SK-N-SH treated with all-trans-retinoic acid at 6 μM for 48 hours (cell line): ENCODE measurements around the gene FDXR.

Source experiments
- ARNTL ChIP-seq: fragments of 450-650 bp; formaldehyde crosslinking; IDR thresholded peaks from 2 replicates; pipeline ENCODE4 v1.5.0; 2020; ENCODE audit warnings: low read depth, mild to moderate bottlenecking, moderate library complexity, borderline replicate concordance
- CREB5 ChIP-seq: fragments of 250-450 bp; sonication (Bioruptor Pico); IDR thresholded peaks from 2 replicates; pipeline ENCODE4 v1.5.1; 2020; ENCODE audit warnings: low read depth, mild to moderate bottlenecking, moderate library complexity
- GLIS3 ChIP-seq: fragments of 250-450 bp; sonication (Bioruptor Pico); IDR thresholded peaks from 2 replicates; pipeline ENCODE4 v1.5.0; 2020; ENCODE audit warnings: mild to moderate bottlenecking, moderate library complexity
- PATZ1 ChIP-seq: fragments of 250-450 bp; sonication (Bioruptor Pico); IDR thresholded peaks from 2 replicates; pipeline ENCODE4 v1.8.0; 2020; ENCODE audit warnings: mild to moderate bottlenecking, moderate library complexity, borderline replicate concordance
- POU6F1 ChIP-seq: fragments of 250-450 bp; sonication (Bioruptor Pico); IDR thresholded peaks from 2 replicates; pipeline ENCODE4 v1.8.0; 2021; ENCODE audit warnings: low read depth, mild to moderate bottlenecking, moderate library complexity, borderline replicate concordance
- PPARA ChIP-seq: fragments of 250-450 bp; sonication (Bioruptor Pico); IDR thresholded peaks from 2 replicates; pipeline ENCODE4 v1.5.0; 2020; ENCODE audit warnings: mild to moderate bottlenecking, borderline replicate concordance
- RARB ChIP-seq: fragments of 250-450 bp; sonication (Bioruptor Pico); IDR thresholded peaks from 2 replicates; pipeline ENCODE4 v1.8.0; 2021; ENCODE audit warnings: mild to moderate bottlenecking, moderate library complexity
- TCF4 ChIP-seq: fragments of 250-450 bp; sonication (Bioruptor Pico); IDR thresholded peaks from 2 replicates; pipeline ENCODE4 v1.8.0; 2021; ENCODE audit warnings: mild to moderate bottlenecking, moderate library complexity, borderline replicate concordance
- ZFP30 ChIP-seq: fragments of 450-650 bp; formaldehyde crosslinking; IDR thresholded peaks from 2 replicates; pipeline ENCODE4 v1.5.0; 2022; ENCODE audit warnings: mild to moderate bottlenecking, moderate library complexity
- ZNF8 ChIP-seq: fragments of 450-650 bp; formaldehyde crosslinking; IDR thresholded peaks from 2 replicates; pipeline ENCODE4 v1.5.0; 2020; ENCODE audit warnings: mild to moderate bottlenecking, moderate library complexity

- no peak for TF ChIP-seq ARNTL (CRISPR knock-in tag)
- TF ChIP-seq RARB (CRISPR knock-in tag): no peak
- TF ChIP-seq GLIS3 (CRISPR knock-in tag): no peak
- TF ChIP-seq TCF4 (CRISPR knock-in tag): no peak
- TF ChIP-seq PPARA: no peak
- TF ChIP-seq PATZ1 (CRISPR knock-in tag): no peak
- TF ChIP-seq ZFP30 (CRISPR knock-in tag): no peak
- no peak for TF ChIP-seq CREB5
- no peak for TF ChIP-seq ZNF8 (CRISPR knock-in tag)
- no peak for TF ChIP-seq POU6F1 (CRISPR knock-in tag)
Measured at GRCh38 chr17:74830861-74831260, 41.9 kb downstream of the FDXR start.
